ENCODE data around the gene FBH1. TPM values are rescaled to one million over a fixed set of nuclear protein-coding genes. Genes with fewer than 3 reads are reported as not detected.
"Not testable (repeated sequence)": the region's sequence is repeated elsewhere in the genome, so short reads cannot be mapped to it uniquely, and the experiment has no call there.

FBH1 gene
- total RNA-seq, 2 experiments from 2014 or later = 55.3 to 63.5 TPM

DNA sequence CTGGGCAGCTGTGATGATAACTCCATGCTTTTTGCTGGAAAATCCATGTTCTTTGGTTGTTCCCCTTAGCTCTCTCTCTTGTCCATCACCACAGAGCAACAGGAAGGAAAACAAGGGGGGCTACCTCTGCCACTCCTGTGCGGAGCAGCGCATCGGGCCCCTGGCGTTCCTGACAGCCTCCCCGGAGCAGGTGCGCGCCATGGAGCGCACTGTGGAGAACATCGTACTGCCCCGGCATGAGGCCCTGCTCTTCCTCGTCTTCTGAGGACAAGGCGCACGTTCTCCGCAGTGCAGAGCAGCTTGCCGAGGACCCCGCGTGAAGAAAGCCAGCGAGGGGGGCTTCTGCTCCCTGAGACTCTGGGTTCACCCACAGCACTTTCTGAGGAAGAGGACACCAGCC is 47.0 kb downstream of the FBH1 start:
- H3K36me3 Mint-ChIP-seq (ENCODE audit: low read depth) = peaks cover 18% of the 10 kb centered on the region
- H3K4me1 Mint-ChIP-seq = peaks cover 2% of the 10 kb centered on the region
- no peak for DNase-seq
- ChIA-PET POLR2A (no interaction called here), CTCF (interaction anchor here (0.6 to 1.3 kb wide), 3 partner anchors 47 to 99 kb away, joined by 3 to 4 read pairs (median 4); partner anchors contain the start of gene ANKRD16)
- no peaks in the 10 kb centered on the region for H3K9me3 Mint-ChIP-seq
- H3K27me3 Mint-ChIP-seq = no peaks in the 10 kb centered on the region
- no peak overlapping the region for H3K4me3 Mint-ChIP-seq
- no peak overlapping the region for H3K27ac Mint-ChIP-seq

DNA sequence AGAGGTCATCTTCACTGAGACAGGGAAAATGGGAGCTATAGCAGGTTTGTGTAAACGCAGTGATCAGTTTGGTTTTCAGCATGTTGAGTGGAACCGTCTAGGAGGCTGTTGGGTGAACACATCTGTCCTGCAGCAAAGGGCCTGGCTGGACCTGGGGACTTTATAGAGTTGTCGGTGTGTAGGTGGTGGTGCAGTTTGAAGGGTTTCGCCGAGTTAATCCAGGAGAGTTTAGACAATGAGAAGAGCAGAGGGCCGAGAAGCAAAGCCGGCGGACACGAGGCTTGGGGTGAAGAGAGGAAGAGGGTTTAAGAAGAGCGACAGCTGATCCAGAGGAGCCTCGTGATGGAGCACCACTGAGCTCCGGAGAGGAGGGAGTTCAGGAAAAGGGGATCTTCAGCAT is 48.2 kb downstream of the FBH1 start:
- POLR2A ChIA-PET = no interaction called here
- CTCF ChIA-PET = no interaction called here
- DNase-seq = no peak
- Mint-ChIP-seq H3K9me3 (no peaks in the 10 kb centered on the region), H3K27ac (no peak overlapping the region), H3K27me3 (no peaks in the 10 kb centered on the region), H3K4me3 (no peak overlapping the region), H3K36me3 (ENCODE audit: low read depth) (peaks cover 18% of the 10 kb centered on the region), H3K4me1 (peaks cover 2% of the 10 kb centered on the region)

DNA sequence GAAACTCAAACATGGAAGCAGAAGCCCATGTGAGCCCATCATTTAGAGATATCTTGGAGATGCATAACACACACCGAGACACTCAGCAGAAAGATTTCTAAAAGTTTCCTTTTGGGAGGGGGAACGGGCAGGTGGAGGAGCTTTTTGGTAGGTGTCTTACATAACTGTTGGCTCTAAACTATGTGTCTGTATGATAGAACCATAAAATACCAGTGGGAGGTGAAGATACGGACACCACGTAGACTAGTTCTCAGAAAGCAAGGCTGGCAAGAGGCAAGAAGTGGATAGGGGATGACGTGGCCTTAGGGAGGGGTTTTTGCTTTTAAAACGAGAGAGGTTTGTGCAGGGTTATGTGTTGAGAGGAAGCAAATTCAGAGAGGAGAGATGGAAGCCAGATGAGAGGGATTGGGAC is 50.8 kb downstream of the FBH1 start:
- no peak overlapping the region for H3K27ac Mint-ChIP-seq

DNA sequence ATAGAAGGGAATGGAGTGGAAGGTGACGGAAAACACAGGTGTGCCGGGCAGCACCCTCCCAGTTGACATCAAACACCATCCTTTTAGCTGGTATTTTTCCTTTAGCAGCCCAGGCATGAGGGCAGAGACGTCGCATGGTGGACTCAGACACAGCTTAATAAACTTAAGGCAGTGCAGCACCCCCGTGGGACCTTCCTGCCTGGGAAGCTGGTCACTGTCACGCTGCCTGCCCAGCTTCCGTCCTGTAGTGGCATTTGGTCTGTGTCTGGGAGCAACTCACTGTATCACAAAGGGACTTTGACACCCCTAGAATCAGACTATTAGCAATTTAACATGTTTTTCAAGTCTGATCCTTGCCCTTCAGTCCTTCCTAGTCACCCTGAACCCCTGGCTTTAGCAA is 51.5 kb downstream of the FBH1 start:
- Mint-ChIP-seq H3K4me3 (no peak overlapping the region), H3K27ac (no peak overlapping the region), H3K4me1 (peaks cover 11% of the 10 kb centered on the region), H3K36me3 (ENCODE audit: low read depth) (peaks cover 15% of the 10 kb centered on the region), H3K9me3 (no peaks in the 10 kb centered on the region), H3K27me3 (no peaks in the 10 kb centered on the region)
- DNase-seq = no peak
- CTCF ChIA-PET = interaction anchor here (0.5 to 1.2 kb wide), 2 partner anchors 12 to 68 kb away, joined by 3 to 5 read pairs; no protein-coding TSS in a partner anchor
- POLR2A ChIA-PET = no interaction called here

More for the DNA sequence above, 50.8 kb downstream of the FBH1 start:
- Mint-ChIP-seq H3K36me3 (ENCODE audit: low read depth) (peaks cover 15% of the 10 kb centered on the region), H3K4me1 (peaks cover 6% of the 10 kb centered on the region), H3K4me3 (no peak overlapping the region), H3K27me3 (no peaks in the 10 kb centered on the region), H3K9me3 (no peaks in the 10 kb centered on the region)
- ChIA-PET CTCF (interaction anchor here (0.6 to 1.2 kb wide), 2 partner anchors 13 to 37 kb away, joined by 3 to 5 read pairs; no protein-coding TSS in a partner anchor), POLR2A (no interaction called here)
- no peak for DNase-seq

DNA sequence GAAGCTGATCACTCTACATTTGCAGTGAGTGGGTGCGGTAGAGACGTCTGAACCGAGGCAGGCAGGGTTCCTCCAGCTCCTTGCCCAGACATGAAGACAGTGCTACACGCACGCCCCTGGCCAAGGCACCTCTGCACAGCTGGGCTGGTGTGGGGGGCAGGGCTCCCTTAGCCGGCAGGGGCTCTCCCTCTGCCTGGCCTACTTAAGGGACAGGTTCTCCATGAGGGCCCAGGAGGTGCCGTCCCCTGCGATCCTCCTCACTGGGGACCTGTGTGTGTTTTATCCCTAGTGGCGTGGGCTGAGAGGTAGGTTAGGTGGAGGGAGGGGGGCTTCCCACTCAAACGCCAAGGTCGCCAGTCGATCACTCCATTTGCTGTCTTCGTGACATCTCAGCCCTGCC is 52.0 kb downstream of the FBH1 start:
- no peak overlapping the region for H3K4me3 Mint-ChIP-seq
- peak overlapping the region; percentile 9 for H3K27ac Mint-ChIP-seq
- no peak for DNase-seq
- peaks cover 11% of the 10 kb centered on the region for H3K4me1 Mint-ChIP-seq
- H3K27me3 Mint-ChIP-seq = no peaks in the 10 kb centered on the region
- ChIA-PET CTCF (interaction anchor here (0.5 kb wide), 1 partner anchor 69 kb away, joined by 3 read pairs; no protein-coding TSS in a partner anchor), POLR2A (no interaction called here)
- H3K9me3 Mint-ChIP-seq = no peaks in the 10 kb centered on the region
- peaks cover 15% of the 10 kb centered on the region for H3K36me3 Mint-ChIP-seq (ENCODE audit: low read depth)

DNA sequence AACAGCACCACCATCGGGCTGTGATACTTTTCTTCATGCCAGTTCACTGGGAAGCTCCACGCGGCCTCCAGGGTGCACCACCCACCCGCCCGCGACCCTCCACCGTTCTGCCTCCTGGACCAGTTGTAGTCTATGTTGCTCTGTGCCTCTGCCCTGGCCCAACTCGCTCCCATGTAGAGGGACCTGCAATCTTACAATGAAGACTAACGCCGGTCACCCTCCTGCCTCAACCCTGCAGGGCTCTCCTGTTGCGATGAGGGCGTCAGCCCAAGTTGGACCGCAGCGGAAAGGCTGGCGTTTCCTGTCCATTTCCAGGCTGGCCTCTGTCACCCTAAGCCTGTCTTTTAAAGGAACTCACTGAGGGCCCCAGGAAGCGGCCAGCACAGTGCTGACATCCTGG is 52.4 kb downstream of the FBH1 start:
- no peak for DNase-seq
- Mint-ChIP-seq H3K27ac (peak overlapping the region; percentile 9), H3K4me3 (no peak overlapping the region), H3K36me3 (ENCODE audit: low read depth) (peaks cover 15% of the 10 kb centered on the region), H3K4me1 (peaks cover 11% of the 10 kb centered on the region), H3K27me3 (no peaks in the 10 kb centered on the region), H3K9me3 (no peaks in the 10 kb centered on the region)
- ChIA-PET CTCF (no interaction called here), POLR2A (no interaction called here)

DNA sequence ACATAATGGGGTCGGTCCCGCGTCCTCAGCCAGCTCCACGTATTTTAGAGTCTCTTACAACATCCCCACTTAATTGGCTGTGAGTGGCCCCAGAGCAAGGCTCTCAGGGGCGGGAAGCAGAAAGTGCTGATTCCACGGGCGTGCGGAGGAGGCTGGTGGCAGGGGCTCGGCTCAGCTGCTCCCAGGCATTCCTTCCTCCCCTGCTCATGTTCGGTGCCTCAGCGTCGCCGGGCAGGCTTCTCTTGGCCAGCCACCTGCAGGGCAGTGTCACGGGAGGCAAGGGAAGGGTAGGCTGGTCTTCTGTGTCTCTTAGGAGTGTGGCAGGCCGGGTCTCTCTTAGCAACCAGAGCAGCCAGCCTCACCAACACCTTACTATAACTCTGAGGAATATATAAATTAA is 53.5 kb downstream of the FBH1 start:
- H3K27ac Mint-ChIP-seq = no peak overlapping the region
- H3K4me1 Mint-ChIP-seq = peaks cover 11% of the 10 kb centered on the region
- H3K36me3 Mint-ChIP-seq (ENCODE audit: low read depth) = peaks cover 4% of the 10 kb centered on the region
- CTCF ChIA-PET = interaction anchor here (0.7 to 1.5 kb wide), 2 partner anchors 10 to 301 kb away, joined by 3 read pairs; no protein-coding TSS in a partner anchor
- no peak for DNase-seq
- no peak overlapping the region for H3K4me3 Mint-ChIP-seq
- POLR2A ChIA-PET = no interaction called here
- no peaks in the 10 kb centered on the region for H3K9me3 Mint-ChIP-seq
- H3K27me3 Mint-ChIP-seq = no peaks in the 10 kb centered on the region

DNA sequence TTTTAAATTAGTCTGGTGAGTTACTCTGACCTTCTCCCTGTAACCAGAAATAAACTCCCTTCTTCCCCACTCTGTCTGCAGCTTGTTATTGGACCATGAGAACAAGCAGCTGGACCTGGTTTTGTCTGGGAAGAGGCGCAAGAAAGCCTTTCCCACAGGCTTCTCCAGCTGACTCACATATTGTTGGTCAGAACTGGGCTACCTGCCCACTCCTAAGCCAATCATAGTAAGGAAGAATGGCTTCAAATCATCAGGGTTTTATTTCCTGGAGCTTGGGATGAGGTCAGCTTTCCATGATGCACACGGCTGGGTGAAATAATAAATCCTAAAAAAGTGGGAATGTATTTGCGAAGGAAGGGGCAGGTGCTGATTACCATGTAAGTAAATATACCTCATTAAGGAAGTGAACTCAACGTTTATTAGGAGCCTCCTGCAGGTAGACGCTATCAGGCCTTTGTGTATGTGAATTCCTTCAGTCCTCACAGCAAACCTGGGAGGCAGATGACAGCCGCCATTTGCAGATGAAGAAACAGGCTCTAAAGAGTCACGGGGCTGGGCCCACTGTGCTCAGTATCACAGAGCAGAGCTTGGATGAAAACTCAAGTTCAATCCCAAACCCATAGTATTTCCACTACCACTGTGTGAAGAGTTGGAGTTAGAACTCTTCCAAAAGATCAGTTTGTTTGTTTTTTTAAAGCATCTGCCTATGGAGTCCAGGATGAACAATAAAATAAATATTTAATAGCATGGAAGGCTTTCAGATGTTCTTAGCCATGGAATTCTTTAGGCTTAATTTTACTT is 54.5 kb downstream of the FBH1 start:
- Mint-ChIP-seq H3K27me3 (no peaks in the 10 kb centered on the region), H3K4me1 (peaks cover 9% of the 10 kb centered on the region), H3K9me3 (no peaks in the 10 kb centered on the region), H3K36me3 (ENCODE audit: low read depth) (no peaks in the 10 kb centered on the region), H3K4me3 (no peak overlapping the region), H3K27ac (no peak overlapping the region)
- no peak for DNase-seq
- ChIA-PET POLR2A (no interaction called here), CTCF (interaction anchor here (1.5 kb wide), 1 partner anchor 11 kb away, joined by 3 read pairs; no protein-coding TSS in a partner anchor)

DNA sequence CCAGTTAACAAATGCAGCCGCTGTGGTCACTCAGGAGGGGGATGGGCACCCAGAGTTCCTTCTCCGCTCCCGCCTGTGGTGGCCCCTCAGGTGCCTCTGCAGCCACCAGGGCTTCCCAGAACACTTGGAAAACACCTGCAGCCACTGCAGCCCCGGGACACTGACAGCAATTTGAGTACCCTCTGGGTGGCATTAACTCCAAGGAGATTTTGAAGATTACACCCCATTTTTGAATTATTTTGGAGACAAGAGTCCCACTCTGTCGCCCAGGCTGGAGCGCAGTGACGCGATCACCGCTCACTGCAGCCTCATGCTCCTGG is 55.1 kb downstream of the FBH1 start:
- Mint-ChIP-seq H3K9me3 (no peaks in the 10 kb centered on the region), H3K27ac (no peak overlapping the region), H3K4me3 (no peak overlapping the region), H3K4me1 (peaks cover 9% of the 10 kb centered on the region), H3K27me3 (no peaks in the 10 kb centered on the region), H3K36me3 (ENCODE audit: low read depth) (no peaks in the 10 kb centered on the region)
- POLR2A ChIA-PET = no interaction called here
- CTCF ChIA-PET = interaction anchor here (0.6 kb wide), 1 partner anchor 32 kb away, joined by 3 read pairs; no protein-coding TSS in a partner anchor
- DNase-seq = no peak

DNA sequence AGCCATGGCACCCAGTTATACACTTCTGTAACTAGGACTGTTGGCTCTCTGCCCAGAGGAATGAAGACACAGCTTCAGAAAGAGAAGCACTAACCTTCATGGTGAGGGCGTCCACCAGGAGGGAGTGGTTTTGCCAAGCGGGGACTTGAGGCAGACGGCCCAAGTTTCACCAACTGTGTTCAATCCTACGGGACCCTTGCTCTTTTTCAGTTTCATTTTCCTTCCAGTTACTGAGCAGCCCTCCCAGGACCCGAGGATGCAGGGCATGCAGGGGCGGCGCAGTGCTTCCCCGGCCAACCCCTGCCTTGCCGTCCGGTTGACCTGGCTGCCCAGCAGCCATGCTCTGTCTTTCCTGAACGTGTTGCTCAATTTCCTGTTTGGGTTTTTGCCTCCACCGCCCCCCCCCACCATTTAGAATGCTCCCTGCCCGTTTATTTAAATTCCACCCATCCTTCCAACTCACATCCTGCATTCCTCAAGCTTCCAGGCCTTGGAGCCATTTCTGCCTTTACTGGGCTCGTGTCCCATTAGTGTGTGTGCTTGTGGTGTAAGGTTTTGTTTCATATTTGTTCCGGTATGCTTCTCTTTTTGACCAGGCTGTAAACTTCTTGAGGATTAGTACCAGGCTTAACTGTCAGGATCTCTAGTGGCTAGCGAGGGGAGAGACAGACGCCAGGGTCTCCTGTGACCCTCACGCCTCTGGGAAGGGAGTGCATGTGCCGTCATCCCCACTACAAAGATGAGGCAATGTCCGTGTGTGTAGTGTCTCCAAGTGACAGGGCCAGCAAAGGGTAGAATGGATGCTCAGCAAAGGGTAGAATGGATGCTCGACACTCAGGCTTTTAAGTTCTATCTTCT is 55.7 kb downstream of the FBH1 start:
- POLR2A ChIA-PET = no interaction called here
- CTCF ChIA-PET = interaction anchor here (0.6 kb wide), 1 partner anchor 32 kb away, joined by 3 read pairs; no protein-coding TSS in a partner anchor
- Mint-ChIP-seq H3K4me1 (peaks cover 9% of the 10 kb centered on the region), H3K27ac (peak overlapping the region; percentile 42), H3K4me3 (no peak overlapping the region), H3K36me3 (ENCODE audit: low read depth) (no peaks in the 10 kb centered on the region), H3K27me3 (no peaks in the 10 kb centered on the region), H3K9me3 (no peaks in the 10 kb centered on the region)
- DNase-seq = no peak

DNA sequence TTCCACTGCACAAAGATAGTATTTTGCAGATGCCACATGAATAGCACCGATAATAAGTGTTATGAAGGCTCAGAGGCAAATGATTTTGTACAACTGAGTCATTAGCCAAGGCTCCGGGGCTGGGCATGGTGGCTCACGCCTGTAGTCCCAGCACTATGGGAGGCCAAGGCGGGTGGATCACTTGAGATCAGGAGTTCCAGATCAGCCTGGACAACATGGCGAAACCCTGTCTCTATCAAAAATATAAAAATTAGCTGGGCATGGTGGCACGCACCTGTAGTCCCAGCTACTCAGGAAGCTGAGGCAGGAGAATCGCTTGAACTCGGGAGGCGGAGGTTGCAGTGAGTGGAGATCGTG is 56.4 kb downstream of the FBH1 start:
- H3K4me3 Mint-ChIP-seq; H3K27me3 Mint-ChIP-seq; H3K4me1 Mint-ChIP-seq; CTCF ChIA-PET; H3K9me3 Mint-ChIP-seq; H3K36me3 Mint-ChIP-seq (ENCODE audit: low read depth); POLR2A ChIA-PET; H3K27ac Mint-ChIP-seq; DNase-seq: not testable (repeated sequence)

DNA sequence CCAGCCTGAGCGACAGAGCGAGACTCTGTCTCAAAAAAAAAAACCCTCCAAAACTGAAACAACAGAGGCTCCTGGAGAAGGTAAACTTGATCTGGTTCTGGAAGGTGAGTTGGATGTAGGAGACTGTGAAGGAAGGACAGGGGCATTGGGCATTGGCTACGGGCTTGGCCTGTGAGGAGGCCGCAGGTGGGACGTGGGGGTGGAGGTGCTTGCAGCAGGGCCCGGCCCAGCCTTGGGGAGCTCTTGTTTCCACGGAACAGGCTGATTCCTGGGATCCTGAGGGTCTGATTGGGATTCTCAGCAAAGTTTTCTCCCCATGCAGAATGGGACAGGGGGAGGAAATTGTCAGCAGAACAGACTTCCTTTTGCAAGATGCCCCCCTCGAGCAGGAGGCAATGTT is 56.7 kb downstream of the FBH1 start:
- no peaks in the 10 kb centered on the region for H3K9me3 Mint-ChIP-seq
- no peaks in the 10 kb centered on the region for H3K27me3 Mint-ChIP-seq
- no peaks in the 10 kb centered on the region for H3K36me3 Mint-ChIP-seq (ENCODE audit: low read depth)
- ChIA-PET POLR2A (no interaction called here), CTCF (interaction anchor here (0.6 kb wide), 1 partner anchor 137 kb away, joined by 3 read pairs; no protein-coding TSS in a partner anchor)
- peaks cover 9% of the 10 kb centered on the region for H3K4me1 Mint-ChIP-seq
- H3K4me3 Mint-ChIP-seq = no peak overlapping the region
- H3K27ac Mint-ChIP-seq = no peak overlapping the region
- DNase-seq = no peak

Measured in activated CD4-positive, alpha-beta T cell treated with anti-CD3 and anti-CD28 coated beads, Interleukin-2, amount 10 ng/mL, durations not matched to agents 7 days and 5 days (primary cell).